HEK293T (cell line): Measurements from ENCODE around the gene CYP4F8.
"Not testable (repeated sequence)": the region's sequence is repeated elsewhere in the genome, so short reads cannot be mapped to it uniquely, and the experiment has no call there.

ENCODE experiments used
- BHLHE40 ChIP-seq: fragments of 450-650 bp; IDR thresholded peaks from 2 replicates; pipeline ENCODE4 v1.6.1; 2016; ENCODE audit warnings: mild to moderate bottlenecking, moderate library complexity, borderline replicate concordance
- FOXK2 ChIP-seq: fragments of 450-650 bp; IDR thresholded peaks from 2 replicates; pipeline ENCODE4 v1.6.1; 2016; ENCODE audit warnings: mild to moderate bottlenecking
- FOXM1 ChIP-seq: fragments of 450-650 bp; IDR thresholded peaks from 2 replicates; pipeline ENCODE4 v1.6.1; 2017; ENCODE audit warnings: mild to moderate bottlenecking, borderline replicate concordance
- HDGF ChIP-seq: fragments of 450-650 bp; IDR thresholded peaks from 2 replicates; pipeline ENCODE4 v1.6.1; 2017; ENCODE audit warnings: antibody characterized with exemption, borderline replicate concordance
- LEF1 ChIP-seq: fragments of 450-650 bp; IDR thresholded peaks from 2 replicates; pipeline ENCODE4 v1.6.1; 2017; ENCODE audit warnings: mild to moderate bottlenecking, borderline replicate concordance
- NFRKB ChIP-seq: fragments of 450-650 bp; IDR thresholded peaks from 2 replicates; pipeline ENCODE4 v1.6.1; 2016; ENCODE audit warnings: mild to moderate bottlenecking, moderate library complexity
- SUZ12 ChIP-seq: fragments of 450-650 bp; IDR thresholded peaks from 2 replicates; pipeline ENCODE4 v1.6.1; 2016; ENCODE audit warnings: mild to moderate bottlenecking

GRCh38 chr19:15592506-15592905 lies 22.5 kb upstream of the CYP4F8 start:
- TF ChIP-seq SUZ12, FOXM1, LEF1, BHLHE40, NFRKB, FOXK2, HDGF: not testable (repeated sequence)
